GM21825 (cell line): ENCODE data around the gene RNF217.
"Not testable (repeated sequence)": the region's sequence is repeated elsewhere in the genome, so short reads cannot be mapped to it uniquely, and the experiment has no call there.

Source experiments
- ATAC-seq: cut with Tn5 transposase; IDR thresholded peaks from one replicate; pipeline ENCODE4 v1.9.1; 2021; ENCODE audit warnings: mild to moderate bottlenecking, moderate library complexity; ENCODE audit not compliant: unreplicated experiment

The RNF217 gene

GRCh38 chr6:124962639-124963415, 590 bp downstream of the RNF217 start:
- no peak for ATAC-seq

- no peak for ATAC-seq
These were observed 1.2 kb downstream of the RNF217 start for GRCh38 chr6:124963416-124963785.

- ATAC-seq = no peak
These were observed 1.9 kb downstream of the RNF217 start for GRCh38 chr6:124963831-124964763.

GRCh38 chr6:124964764-124965105, 2.5 kb downstream of the RNF217 start:
- no peak for ATAC-seq

GRCh38 chr6:124965424-124965850, 3.2 kb downstream of the RNF217 start:
- not testable (repeated sequence) for ATAC-seq

- ATAC-seq = no peak
These were observed 5.2 kb downstream of the RNF217 start for GRCh38 chr6:124967444-124967843.

- ATAC-seq = no peak
These were observed 6.2 kb downstream of the RNF217 start for GRCh38 chr6:124968401-124968800.

GRCh38 chr6:124970243-124970642, 8.0 kb downstream of the RNF217 start:
- no peak for ATAC-seq

- no peak for ATAC-seq
These were observed 8.5 kb downstream of the RNF217 start for GRCh38 chr6:124970763-124971162.

- no peak for ATAC-seq
These were observed 11.5 kb downstream of the RNF217 start for GRCh38 chr6:124973780-124974179.

- ATAC-seq = no peak
These were observed 12.6 kb downstream of the RNF217 start for GRCh38 chr6:124974771-124975377.

- no peak for ATAC-seq
These were observed 15.1 kb downstream of the RNF217 start for GRCh38 chr6:124977067-124977908.

GRCh38 chr6:124978451-124979293, 16.4 kb downstream of the RNF217 start:
- ATAC-seq = no peak

- ATAC-seq = no peak
These were observed 17.0 kb downstream of the RNF217 start for GRCh38 chr6:124979294-124979678.

GRCh38 chr6:124982669-124983068, 20.4 kb downstream of the RNF217 start:
- ATAC-seq = no peak

- ATAC-seq = no peak
These were observed 21.3 kb downstream of the RNF217 start for GRCh38 chr6:124983383-124984083.

- ATAC-seq = no peak
These were observed 22.6 kb downstream of the RNF217 start for GRCh38 chr6:124984668-124985338.

GRCh38 chr6:124986164-124986563, 23.9 kb downstream of the RNF217 start:
- ATAC-seq = no peak

GRCh38 chr6:124987291-124987690, 25.1 kb downstream of the RNF217 start:
- no peak for ATAC-seq
